SK-N-SH treated with all-trans-retinoic acid at 6 μM for 48 hours (cell line): ENCODE results near the gene TEC.

ENCODE experiments used
- ATAC-seq: fragments of 200-7000 bp; cut with Tn5 transposase; 3 replicates; pipeline ENCODE4 v1.9.1; 2020; ENCODE audit warnings: mild to moderate bottlenecking, moderate library complexity
- ARNTL ChIP-seq: fragments of 450-650 bp; formaldehyde crosslinking; IDR thresholded peaks from 2 replicates; pipeline ENCODE4 v1.5.0; 2020; ENCODE audit warnings: low read depth, mild to moderate bottlenecking, moderate library complexity, borderline replicate concordance
- BACH2 ChIP-seq: fragments of 250-450 bp; sonication (Bioruptor Pico); IDR thresholded peaks from 2 replicates; pipeline ENCODE4 v1.9.0; 2021; ENCODE audit warnings: mild to moderate bottlenecking, borderline replicate concordance
- CSRNP3 ChIP-seq: fragments of 250-450 bp; sonication (Bioruptor Pico); IDR thresholded peaks from 2 replicates; pipeline ENCODE4 v1.5.1; 2021; ENCODE audit warnings: mild to moderate bottlenecking, moderate library complexity
- ESRRG ChIP-seq: fragments of 250-450 bp; sonication (Bioruptor Pico); IDR thresholded peaks from 2 replicates; pipeline ENCODE4 v1.6.1; 2021; ENCODE audit warnings: mild to moderate bottlenecking
- GLIS3 ChIP-seq: fragments of 250-450 bp; sonication (Bioruptor Pico); IDR thresholded peaks from 2 replicates; pipeline ENCODE4 v1.5.0; 2020; ENCODE audit warnings: mild to moderate bottlenecking, moderate library complexity
- ISL1 ChIP-seq: fragments of 250-450 bp; sonication (Bioruptor Pico); IDR thresholded peaks from 2 replicates; pipeline ENCODE4 v2.1.2; 2022; ENCODE audit warnings: mild to moderate bottlenecking, moderate library complexity
- OSR1 ChIP-seq: fragments of 250-450 bp; sonication (Bioruptor Pico); IDR thresholded peaks from 2 replicates; pipeline ENCODE4 v1.8.0; 2022; ENCODE audit warnings: moderate library complexity, mild to moderate bottlenecking, inconsistent platforms
- PATZ1 ChIP-seq: fragments of 250-450 bp; sonication (Bioruptor Pico); IDR thresholded peaks from 2 replicates; pipeline ENCODE4 v1.8.0; 2020; ENCODE audit warnings: mild to moderate bottlenecking, moderate library complexity, borderline replicate concordance
- PPARA ChIP-seq: fragments of 250-450 bp; sonication (Bioruptor Pico); IDR thresholded peaks from 2 replicates; pipeline ENCODE4 v1.5.0; 2020; ENCODE audit warnings: mild to moderate bottlenecking, borderline replicate concordance
- RARB ChIP-seq: fragments of 250-450 bp; sonication (Bioruptor Pico); IDR thresholded peaks from 2 replicates; pipeline ENCODE4 v1.8.0; 2021; ENCODE audit warnings: mild to moderate bottlenecking, moderate library complexity
- SNAI2 ChIP-seq: fragments of 250-450 bp; sonication (Bioruptor Pico); IDR thresholded peaks from 2 replicates; pipeline ENCODE4 v1.5.0; 2020; ENCODE audit warnings: mild to moderate bottlenecking, moderate library complexity
- TOX ChIP-seq: fragments of 250-450 bp; sonication (Bioruptor Pico); IDR thresholded peaks from 2 replicates; pipeline ENCODE4 v1.8.0; 2021; ENCODE audit warnings: mild to moderate bottlenecking, moderate library complexity, borderline replicate concordance
- ZFP3 ChIP-seq: fragments of 250-450 bp; sonication (Bioruptor Pico); IDR thresholded peaks from 2 replicates; pipeline ENCODE4 v1.5.0; 2020; ENCODE audit warnings: mild to moderate bottlenecking, moderate library complexity
- ZNF70 ChIP-seq: fragments of 450-650 bp; formaldehyde crosslinking; IDR thresholded peaks from 2 replicates; pipeline ENCODE4 v1.5.0; 2020; ENCODE audit warnings: mild to moderate bottlenecking, moderate library complexity
- ZNF8 ChIP-seq: fragments of 450-650 bp; formaldehyde crosslinking; IDR thresholded peaks from 2 replicates; pipeline ENCODE4 v1.5.0; 2020; ENCODE audit warnings: mild to moderate bottlenecking, moderate library complexity
- TF ChIP-seq, protein P1 (sequence below): fragments of 250-450 bp; sonication (Bioruptor Pico); IDR thresholded peaks from 2 replicates; pipeline ENCODE4 v1.5.0; 2020; ENCODE audit warnings: mild to moderate bottlenecking, moderate library complexity
- TF ChIP-seq, protein P2 (sequence below): fragments of 250-450 bp; sonication (Bioruptor Pico); IDR thresholded peaks from 2 replicates; pipeline ENCODE4 v1.8.0; 2021; ENCODE audit warnings: low read depth, mild to moderate bottlenecking, moderate library complexity, borderline replicate concordance
- TF ChIP-seq, protein P3 (sequence below): fragments of 250-450 bp; sonication (Bioruptor Pico); IDR thresholded peaks from 2 replicates; pipeline ENCODE4 v1.5.1; 2020; ENCODE audit warnings: low read depth, mild to moderate bottlenecking, moderate library complexity

TEC gene

DNA sequence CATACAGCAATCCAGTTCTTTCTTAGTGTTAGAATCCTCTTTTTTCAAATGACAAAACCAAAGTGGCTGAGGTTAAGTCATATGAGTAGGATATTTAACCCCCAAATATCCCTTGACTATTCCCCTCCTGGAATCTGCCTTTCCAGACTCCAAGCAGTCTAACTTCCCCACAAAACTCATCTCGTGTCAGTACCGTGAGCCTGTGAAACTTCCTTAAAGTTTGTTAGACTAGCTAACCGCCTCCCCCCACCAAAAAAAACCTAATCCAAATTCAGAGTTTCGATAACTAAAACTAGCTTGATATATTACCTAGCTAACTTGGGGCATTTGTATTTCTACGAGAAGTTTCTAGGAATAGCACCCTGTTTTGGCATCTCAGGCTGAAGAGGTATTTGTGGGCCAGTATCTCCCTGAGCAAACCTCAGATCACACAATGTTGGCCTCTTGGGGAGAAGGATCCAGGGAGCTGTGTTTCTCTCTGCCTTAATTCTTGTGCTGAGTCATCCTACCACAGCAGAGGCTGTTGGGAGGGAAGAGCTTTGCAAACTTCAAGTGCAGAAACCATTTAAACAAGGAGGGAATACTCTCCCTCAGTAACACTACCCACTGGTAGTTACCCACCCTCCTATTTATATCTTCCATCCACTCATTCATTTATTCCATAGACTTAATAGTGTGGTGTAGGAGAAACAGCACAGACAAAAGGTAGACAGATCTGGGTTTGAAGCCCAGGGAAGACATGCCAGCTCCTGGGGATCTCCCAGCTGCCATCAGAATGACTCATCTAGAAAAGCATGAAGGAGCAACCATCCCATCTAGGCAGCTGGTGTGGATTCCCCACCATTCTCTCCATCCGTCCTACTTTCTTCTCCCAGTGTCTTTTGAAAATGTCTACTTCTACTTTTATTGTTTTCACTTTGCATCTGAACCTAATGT, 96.3 kb downstream of the TEC start (continued):
- TF ChIP-seq CSRNP3 (no peak), PPARA (CRISPR knock-in tag) (no peak), ESRRG (CRISPR knock-in tag) (no peak), ZFP3 (no peak), SNAI2 (CRISPR knock-in tag) (no peak), GLIS3 (CRISPR knock-in tag) (no peak), ISL1 (no peak)

DNA sequence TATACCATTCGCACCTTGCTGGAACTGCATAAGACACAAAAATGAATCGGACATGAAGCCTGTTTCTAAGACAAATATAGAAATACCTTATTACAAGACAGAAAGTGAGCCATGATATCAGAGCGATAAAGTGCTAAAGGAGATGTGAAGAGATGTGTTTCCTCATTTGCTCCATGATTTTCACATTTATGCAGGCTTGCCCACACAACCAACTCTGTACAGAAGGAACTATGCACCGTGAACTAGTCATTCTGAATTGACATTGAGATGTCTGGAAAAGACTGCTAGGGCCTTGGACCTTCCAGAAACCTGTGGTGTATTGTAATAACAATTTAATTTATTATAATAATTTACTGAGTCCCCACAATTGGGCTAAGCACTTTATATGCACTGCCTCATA, 97.0 kb downstream of the TEC start:
- no peak for TF ChIP-seq TOX
- no peak for TF ChIP-seq BACH2 (CRISPR knock-in tag)
- TF ChIP-seq, protein P1, sequence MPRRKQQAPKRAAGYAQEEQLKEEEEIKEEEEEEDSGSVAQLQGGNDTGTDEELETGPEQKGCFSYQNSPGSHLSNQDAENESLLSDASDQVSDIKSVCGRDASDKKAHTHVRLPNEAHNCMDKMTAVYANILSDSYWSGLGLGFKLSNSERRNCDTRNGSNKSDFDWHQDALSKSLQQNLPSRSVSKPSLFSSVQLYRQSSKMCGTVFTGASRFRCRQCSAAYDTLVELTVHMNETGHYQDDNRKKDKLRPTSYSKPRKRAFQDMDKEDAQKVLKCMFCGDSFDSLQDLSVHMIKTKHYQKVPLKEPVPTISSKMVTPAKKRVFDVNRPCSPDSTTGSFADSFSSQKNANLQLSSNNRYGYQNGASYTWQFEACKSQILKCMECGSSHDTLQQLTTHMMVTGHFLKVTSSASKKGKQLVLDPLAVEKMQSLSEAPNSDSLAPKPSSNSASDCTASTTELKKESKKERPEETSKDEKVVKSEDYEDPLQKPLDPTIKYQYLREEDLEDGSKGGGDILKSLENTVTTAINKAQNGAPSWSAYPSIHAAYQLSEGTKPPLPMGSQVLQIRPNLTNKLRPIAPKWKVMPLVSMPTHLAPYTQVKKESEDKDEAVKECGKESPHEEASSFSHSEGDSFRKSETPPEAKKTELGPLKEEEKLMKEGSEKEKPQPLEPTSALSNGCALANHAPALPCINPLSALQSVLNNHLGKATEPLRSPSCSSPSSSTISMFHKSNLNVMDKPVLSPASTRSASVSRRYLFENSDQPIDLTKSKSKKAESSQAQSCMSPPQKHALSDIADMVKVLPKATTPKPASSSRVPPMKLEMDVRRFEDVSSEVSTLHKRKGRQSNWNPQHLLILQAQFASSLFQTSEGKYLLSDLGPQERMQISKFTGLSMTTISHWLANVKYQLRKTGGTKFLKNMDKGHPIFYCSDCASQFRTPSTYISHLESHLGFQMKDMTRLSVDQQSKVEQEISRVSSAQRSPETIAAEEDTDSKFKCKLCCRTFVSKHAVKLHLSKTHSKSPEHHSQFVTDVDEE, result no peak
- TF ChIP-seq ZFP3, result no peak
- no peak for TF ChIP-seq RARB (CRISPR knock-in tag)
- TF ChIP-seq PATZ1 (CRISPR knock-in tag), result no peak
- TF ChIP-seq ESRRG (CRISPR knock-in tag), result no peak
- TF ChIP-seq ISL1, result no peak
- TF ChIP-seq, protein P2, sequence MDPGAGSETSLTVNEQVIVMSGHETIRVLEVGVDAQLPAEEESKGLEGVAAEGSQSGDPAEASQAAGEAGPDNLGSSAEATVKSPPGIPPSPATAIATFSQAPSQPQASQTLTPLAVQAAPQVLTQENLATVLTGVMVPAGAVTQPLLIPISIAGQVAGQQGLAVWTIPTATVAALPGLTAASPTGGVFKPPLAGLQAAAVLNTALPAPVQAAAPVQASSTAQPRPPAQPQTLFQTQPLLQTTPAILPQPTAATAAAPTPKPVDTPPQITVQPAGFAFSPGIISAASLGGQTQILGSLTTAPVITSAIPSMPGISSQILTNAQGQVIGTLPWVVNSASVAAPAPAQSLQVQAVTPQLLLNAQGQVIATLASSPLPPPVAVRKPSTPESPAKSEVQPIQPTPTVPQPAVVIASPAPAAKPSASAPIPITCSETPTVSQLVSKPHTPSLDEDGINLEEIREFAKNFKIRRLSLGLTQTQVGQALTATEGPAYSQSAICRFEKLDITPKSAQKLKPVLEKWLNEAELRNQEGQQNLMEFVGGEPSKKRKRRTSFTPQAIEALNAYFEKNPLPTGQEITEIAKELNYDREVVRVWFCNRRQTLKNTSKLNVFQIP (CRISPR knock-in tag), result no peak
- no peak for TF ChIP-seq ZNF8 (CRISPR knock-in tag)
- TF ChIP-seq GLIS3 (CRISPR knock-in tag), result no peak
- no peak for TF ChIP-seq OSR1 (CRISPR knock-in tag)
- TF ChIP-seq PPARA (CRISPR knock-in tag), result no peak

GRCh38 chr4:48169636-48170035, 100.0 kb downstream of the TEC start:
- ATAC-seq, result no peak
- no peak for TF ChIP-seq ARNTL (CRISPR knock-in tag)
- no peak for TF ChIP-seq RARB (CRISPR knock-in tag)
- TF ChIP-seq, protein P3, sequence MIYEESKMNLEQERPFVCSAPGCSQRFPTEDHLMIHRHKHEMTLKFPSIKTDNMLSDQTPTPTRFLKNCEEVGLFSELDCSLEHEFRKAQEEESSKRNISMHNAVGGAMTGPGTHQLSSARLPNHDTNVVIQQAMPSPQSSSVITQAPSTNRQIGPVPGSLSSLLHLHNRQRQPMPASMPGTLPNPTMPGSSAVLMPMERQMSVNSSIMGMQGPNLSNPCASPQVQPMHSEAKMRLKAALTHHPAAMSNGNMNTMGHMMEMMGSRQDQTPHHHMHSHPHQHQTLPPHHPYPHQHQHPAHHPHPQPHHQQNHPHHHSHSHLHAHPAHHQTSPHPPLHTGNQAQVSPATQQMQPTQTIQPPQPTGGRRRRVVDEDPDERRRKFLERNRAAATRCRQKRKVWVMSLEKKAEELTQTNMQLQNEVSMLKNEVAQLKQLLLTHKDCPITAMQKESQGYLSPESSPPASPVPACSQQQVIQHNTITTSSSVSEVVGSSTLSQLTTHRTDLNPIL (CRISPR knock-in tag), result no peak
- TF ChIP-seq TOX, result no peak
- no peak for TF ChIP-seq CSRNP3
- TF ChIP-seq SNAI2 (CRISPR knock-in tag), result no peak
- no peak for TF ChIP-seq ZNF70 (CRISPR knock-in tag)
- TF ChIP-seq GLIS3 (CRISPR knock-in tag), result no peak

More for the DNA sequence above, 97.0 kb downstream of the TEC start:
- no peak for ATAC-seq
